GM23338 (cell line): ENCODE data around the gene YIF1A. TPM values are rescaled to one million over a fixed set of nuclear protein-coding genes. Genes with fewer than 3 reads are reported as not detected.

Source experiments
- ATAC-seq: fragments of 200-7000 bp; cut with Tn5 transposase; 3 replicates; pipeline ENCODE4 v1.9.1; 2020
- DNase-seq: peaks from one replicate; pipeline ENCODE4 v3.0.0-alpha.2; 2015; ENCODE audit warnings: low spot score
- H2AFZ ChIP-seq: fragments of 200-600 bp; sonication (generic); 2 replicates; pipeline ENCODE4 v1.8.0; 2016; ENCODE audit warnings: antibody characterized with exemption, mild to moderate bottlenecking, moderate library complexity
- H3F3A ChIP-seq: fragments of 200-600 bp; sonication (generic); replicated peaks from 2 replicates; pipeline ENCODE4 v1.8.0; 2017; ENCODE audit warnings: antibody characterized with exemption, mixed run types, low read depth
- H3K27ac ChIP-seq: fragments of 200-600 bp; sonication (generic); 2 replicates; pipeline ENCODE4 v1.6.1; 2016; ENCODE audit warnings: low read depth
- H3K27me3 ChIP-seq: fragments of 200-600 bp; sonication (generic); 2 replicates; pipeline ENCODE4 v1.8.0; 2016; ENCODE audit warnings: mild to moderate bottlenecking, mixed run types, moderate library complexity; ENCODE audit not compliant: insufficient read depth
- H3K36me3 ChIP-seq: fragments of 200-600 bp; sonication (generic); 2 replicates; pipeline ENCODE4 v1.8.0; 2016; ENCODE audit warnings: mild to moderate bottlenecking; ENCODE audit not compliant: insufficient read depth
- H3K4me1 ChIP-seq: fragments of 200-600 bp; sonication (generic); 2 replicates; pipeline ENCODE4 v1.8.0; 2016; ENCODE audit warnings: mild to moderate bottlenecking, moderate library complexity; ENCODE audit not compliant: insufficient read depth
- H3K4me2 ChIP-seq: fragments of 200-600 bp; sonication (generic); 2 replicates; pipeline ENCODE4 v1.7.1; 2017; ENCODE audit warnings: mixed run types
- H3K4me3 ChIP-seq: fragments of 200-600 bp; sonication (generic); 2 replicates; pipeline ENCODE4 v1.6.1; 2016; ENCODE audit warnings: mixed run types
- H3K79me2 ChIP-seq: fragments of 200-600 bp; sonication (generic); replicated peaks from 2 replicates; pipeline ENCODE4 v1.8.0; 2017; ENCODE audit warnings: mild to moderate bottlenecking; ENCODE audit not compliant: insufficient read depth
- H3K9me2 ChIP-seq: fragments of 200-600 bp; sonication (generic); 2 replicates; pipeline ENCODE4 v1.8.0; 2017; ENCODE audit not compliant: insufficient read depth
- H4K20me1 ChIP-seq: fragments of 200-600 bp; sonication (generic); replicated peaks from 2 replicates; pipeline ENCODE4 v1.8.0; 2017; ENCODE audit warnings: mild to moderate bottlenecking; ENCODE audit not compliant: insufficient read depth
- H3K27ac Mint-ChIP-seq: 2 replicates; pipeline ENCODE4 v1.8.0; 2020; ENCODE audit warnings: inconsistent platforms, mild to moderate bottlenecking, moderate library complexity, mixed read lengths
- H3K27me3 Mint-ChIP-seq: 3 replicates; pipeline ENCODE4 v1.8.0; 2022; ENCODE audit warnings: low read depth, mild to moderate bottlenecking, moderate library complexity, mixed read lengths, inconsistent platforms; ENCODE audit not compliant: insufficient read depth, poor library complexity
- H3K36me3 Mint-ChIP-seq: 3 replicates; pipeline ENCODE4 v1.8.0; 2021; ENCODE audit warnings: low read depth, mild to moderate bottlenecking, inconsistent platforms, moderate library complexity, mixed read lengths
- H3K4me1 Mint-ChIP-seq: 3 replicates; pipeline ENCODE4 v1.8.0; 2020; ENCODE audit warnings: mild to moderate bottlenecking, inconsistent platforms, mixed read lengths
- H3K4me3 Mint-ChIP-seq: 3 replicates; pipeline ENCODE4 v1.8.0; 2021; ENCODE audit warnings: moderate library complexity, mild to moderate bottlenecking, inconsistent platforms, mixed read lengths
- H3K9me3 Mint-ChIP-seq: 3 replicates; pipeline ENCODE4 v1.8.0; 2020; ENCODE audit warnings: moderate library complexity, mild to moderate bottlenecking, inconsistent platforms, mixed read lengths
- CREB1 ChIP-seq: fragments of 250-450 bp; sonication (Bioruptor Pico); IDR thresholded peaks from 2 replicates; pipeline ENCODE4 v1.5.0; 2020; ENCODE audit warnings: low read depth, mild to moderate bottlenecking, moderate library complexity
- CTCF ChIP-seq, 2 experiments: fragments of 200-600 bp in 1 of 2; sonication (generic) in 1 of 2; conservative IDR thresholded peaks; 2 replicates each; pipeline versions ENCODE4 v1.5.1 to v1.6.1; 2016 to 2017; ENCODE audit warnings: antibody characterized with exemption in 2 of 2, low read depth in 2 of 2, mild to moderate bottlenecking in 2 of 2, moderate library complexity in 1 of 2
- ETS1 ChIP-seq: IDR thresholded peaks from 2 replicates; pipeline ENCODE4 v1.6.1; 2016; ENCODE audit warnings: antibody characterized with exemption
- JUNB ChIP-seq: IDR thresholded peaks from one replicate; pipeline ENCODE4 v1.6.1; 2016; ENCODE audit warnings: antibody characterized with exemption; ENCODE audit not compliant: unreplicated experiment
- NANOG ChIP-seq: IDR thresholded peaks from 2 replicates; pipeline ENCODE4 v1.6.1; 2016; ENCODE audit warnings: antibody characterized with exemption, borderline replicate concordance
- POLR2AphosphoS5 ChIP-seq: IDR thresholded peaks from 2 replicates; pipeline ENCODE4 v1.6.1; 2016; ENCODE audit warnings: antibody characterized with exemption, low read depth
- REST ChIP-seq: IDR thresholded peaks from one replicate; pipeline ENCODE4 v1.6.1; 2018; ENCODE audit warnings: antibody characterized with exemption; ENCODE audit not compliant: unreplicated experiment
- ZNF114 ChIP-seq: fragments of 250-450 bp; sonication (Bioruptor Pico); IDR thresholded peaks from 2 replicates; pipeline ENCODE4 v1.5.0; 2020; ENCODE audit warnings: mild to moderate bottlenecking, moderate library complexity
- ZNF331 ChIP-seq: fragments of 250-450 bp; sonication (Bioruptor Pico); IDR thresholded peaks from 2 replicates; pipeline ENCODE4 v1.5.0; 2020; ENCODE audit warnings: low read depth, mild to moderate bottlenecking, moderate library complexity
- polyA plus RNA-seq: library from polyadenylated mRNA; unstranded; fragments of >200 nt; fragmentation: Nextera tagmentation; extraction: Ambion mirVana; gene quantifications from 2 replicates; pipeline ENCODE4 v1.2.1, GENCODE V29; 2016
- total RNA-seq: library from RNA; depleted of rRNA; stranded (reverse); fragments of >200 nt; shearing (Covaris generic); gene quantifications from 2 replicates; pipeline ENCODE4 v1.2.3, GENCODE V29; 2014

Gene YIF1A
- total and polyA plus RNA-seq, 2 experiments from 2014 or later: 75.6 to 87.0 TPM

GRCh38 chr11:66328302-66329144 lies 39.6 kb upstream of the YIF1A start:
- H2AFZ ChIP-seq: peak overlapping the region; percentile 52
- H4K20me1 ChIP-seq: no peaks in the 10 kb centered on the region
- no peaks in the 10 kb centered on the region for H3K9me2 ChIP-seq
- H3K27ac ChIP-seq: peak overlapping the region; percentile 46; the same call in 1 of the 2 replicates
- Mint-ChIP-seq H3K4me1 (peaks cover 21% of the 10 kb centered on the region), H3K27me3 (peaks cover 21% of the 10 kb centered on the region), H3K4me3 (peak overlapping the region; percentile 59; the same call in 2 of the 3 replicates), H3K36me3 (no peaks in the 10 kb centered on the region), H3K27ac (peak overlapping the region; percentile 88), H3K9me3 (no peaks in the 10 kb centered on the region)
- H3K4me2 ChIP-seq: peak overlapping the region; percentile 68
- DNase-seq (peak; percentile 91), ATAC-seq (peak; percentile 93)
- no peaks in the 10 kb centered on the region for H3F3A ChIP-seq
- peaks cover 5% of the 10 kb centered on the region; the same call in 1 of the 2 replicates for H3K4me1 ChIP-seq
- peak overlapping the region; percentile 26; the same call in 1 of the 2 replicates for H3K4me3 ChIP-seq
- H3K36me3 ChIP-seq: no peaks in the 10 kb centered on the region
- H3K27me3 ChIP-seq: no peaks in the 10 kb centered on the region
- H3K79me2 ChIP-seq: no peaks in the 10 kb centered on the region
- TF ChIP-seq CTCF (conservative IDR thresholded peaks at IDR 0.05; ENCODE audit: low read depth in 2 of 2): peak; percentile 90 to 98
- no peak for TF ChIP-seq CREB1 (CRISPR knock-in tag)
- peak; percentile 14; the same call in 1 of the 2 replicates for TF ChIP-seq NANOG

- H3K4me2 ChIP-seq: no peak overlapping the region
- H3K4me3 ChIP-seq: no peak overlapping the region
- TF ChIP-seq ZNF114 (CRISPR knock-in tag) (no peak), POLR2AphosphoS5 (no peak)
- no peaks in the 10 kb centered on the region for H3F3A ChIP-seq
- Mint-ChIP-seq H3K36me3 (no peaks in the 10 kb centered on the region), H3K27ac (no peak overlapping the region), H3K9me3 (no peaks in the 10 kb centered on the region), H3K4me3 (no peak overlapping the region), H3K4me1 (peaks cover 21% of the 10 kb centered on the region), H3K27me3 (peaks cover 21% of the 10 kb centered on the region)
- no peak overlapping the region for H2AFZ ChIP-seq
- H3K4me1 ChIP-seq: peaks cover 5% of the 10 kb centered on the region; the same call in 1 of the 2 replicates
- H3K9me2 ChIP-seq: no peaks in the 10 kb centered on the region
- H3K27me3 ChIP-seq: no peaks in the 10 kb centered on the region
- no peaks in the 10 kb centered on the region for H3K79me2 ChIP-seq
- no peaks in the 10 kb centered on the region for H3K36me3 ChIP-seq
- DNase-seq (no peak), ATAC-seq (peak; percentile 10)
- no peaks in the 10 kb centered on the region for H4K20me1 ChIP-seq
- H3K27ac ChIP-seq: no peak overlapping the region
Observed at GRCh38 chr11:66328031-66328301, 39.0 kb upstream of the YIF1A start.

GRCh38 chr11:66327171-66328030 lies 38.5 kb upstream of the YIF1A start:
- ATAC-seq (no peak), DNase-seq (no peak)
- H3K27me3 Mint-ChIP-seq: peaks cover 21% of the 10 kb centered on the region
- H3K27ac Mint-ChIP-seq: no peak overlapping the region
- H3K9me2 ChIP-seq: no peaks in the 10 kb centered on the region
- H3K27me3 ChIP-seq: no peaks in the 10 kb centered on the region
- no peak overlapping the region; the same call in 2 of the 3 replicates for H3K4me3 Mint-ChIP-seq
- no peak overlapping the region for H3K4me2 ChIP-seq
- peaks cover 5% of the 10 kb centered on the region; the same call in 1 of the 2 replicates for H3K4me1 ChIP-seq
- H3K27ac ChIP-seq: no peak overlapping the region
- H3K36me3 ChIP-seq: no peaks in the 10 kb centered on the region
- no peaks in the 10 kb centered on the region for H3K36me3 Mint-ChIP-seq
- H2AFZ ChIP-seq: no peak overlapping the region
- H3F3A ChIP-seq: no peaks in the 10 kb centered on the region
- no peaks in the 10 kb centered on the region for H3K9me3 Mint-ChIP-seq
- H3K4me1 Mint-ChIP-seq: peaks cover 21% of the 10 kb centered on the region
- no peak overlapping the region for H3K4me3 ChIP-seq
- H3K79me2 ChIP-seq: no peaks in the 10 kb centered on the region
- no peaks in the 10 kb centered on the region for H4K20me1 ChIP-seq
- TF ChIP-seq CREB1 (CRISPR knock-in tag) (no peak), ETS1 (no peak), ZNF114 (CRISPR knock-in tag) (no peak), ZNF331 (CRISPR knock-in tag) (no peak), REST (no peak), JUNB (no peak)
